CD4-positive, alpha-beta T cell treated with Interleukin-4 for 4 hours (primary cell): ENCODE results near the gene PHF5A.
"Not testable (repeated sequence)": the region's sequence is repeated elsewhere in the genome, so short reads cannot be mapped to it uniquely, and the experiment has no call there.

Experiments used
- DNase-seq: peaks from one replicate; pipeline ENCODE4 v3.0.0-alpha.2; 2020

PHF5A gene

DNA sequence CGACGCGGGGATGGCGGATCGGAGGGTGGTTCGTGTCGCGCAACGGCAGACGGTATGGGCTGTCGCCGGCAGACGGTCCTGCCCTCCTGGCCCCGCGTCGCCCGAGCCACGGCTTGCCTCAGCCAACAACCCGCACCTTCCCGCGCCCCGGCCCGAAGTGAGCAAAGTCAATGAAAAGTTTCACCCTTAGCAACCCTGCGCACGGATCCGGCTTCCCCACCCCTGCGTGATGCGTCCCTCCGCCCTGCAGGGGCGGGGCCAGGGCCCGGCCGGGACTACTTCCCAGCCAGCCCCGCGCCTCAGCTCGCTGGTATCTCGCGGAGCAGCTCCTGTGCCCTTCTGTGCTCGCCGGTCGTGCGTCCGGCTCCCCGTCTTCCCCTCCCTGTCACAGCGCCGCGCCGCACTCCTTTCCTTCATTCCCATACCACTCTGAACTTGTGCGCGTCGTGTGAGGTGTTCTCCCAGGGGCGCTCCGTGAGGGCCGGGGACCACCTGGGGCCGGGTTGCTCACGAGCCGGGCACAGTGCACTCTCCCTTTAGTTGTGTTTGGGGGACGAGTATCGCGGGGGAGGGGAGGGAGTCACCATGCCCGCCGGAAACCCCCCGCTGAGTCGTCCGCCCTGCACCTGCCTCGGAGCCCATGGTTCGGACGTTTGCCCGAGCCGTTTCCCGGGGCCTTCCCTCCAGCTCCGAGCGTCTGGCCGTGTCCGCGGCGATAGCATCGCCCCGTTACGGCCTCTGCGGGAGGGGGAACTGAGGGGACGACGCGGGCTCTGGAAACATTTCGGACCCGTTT is 21.7 kb downstream of the PHF5A start, which contains the start of gene TOB2:
Gene TOB2, minus strand, starts transcription at position 163 of the 796 bp plus-strand sequence. CDS start 9,456 bp downstream, outside the sequence.
- DNase-seq: peak; percentile 95

DNA sequence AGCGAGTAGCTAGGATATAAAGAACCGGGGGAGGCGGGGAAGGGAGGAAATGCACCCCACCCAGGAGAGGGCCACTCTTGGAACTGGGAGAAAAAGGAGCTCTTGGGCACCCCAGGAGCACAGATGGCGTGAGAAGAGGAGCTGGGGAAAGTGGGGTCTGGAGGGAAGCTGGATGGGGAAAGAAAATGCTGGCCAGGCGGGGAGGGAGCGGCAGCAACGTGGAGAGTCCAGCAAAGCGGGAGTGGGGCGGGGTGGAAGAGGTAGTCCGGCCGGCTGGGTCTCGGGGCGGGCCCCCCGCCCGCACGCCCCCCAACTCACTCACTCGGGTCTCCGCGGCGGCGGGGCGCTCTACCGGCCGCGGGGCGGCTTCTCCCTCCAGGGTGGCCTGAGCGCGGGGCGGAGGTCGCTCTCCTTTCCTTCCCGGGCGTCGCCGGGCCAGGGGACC is 22.4 kb downstream of the PHF5A start:
- DNase-seq: no peak

DNA sequence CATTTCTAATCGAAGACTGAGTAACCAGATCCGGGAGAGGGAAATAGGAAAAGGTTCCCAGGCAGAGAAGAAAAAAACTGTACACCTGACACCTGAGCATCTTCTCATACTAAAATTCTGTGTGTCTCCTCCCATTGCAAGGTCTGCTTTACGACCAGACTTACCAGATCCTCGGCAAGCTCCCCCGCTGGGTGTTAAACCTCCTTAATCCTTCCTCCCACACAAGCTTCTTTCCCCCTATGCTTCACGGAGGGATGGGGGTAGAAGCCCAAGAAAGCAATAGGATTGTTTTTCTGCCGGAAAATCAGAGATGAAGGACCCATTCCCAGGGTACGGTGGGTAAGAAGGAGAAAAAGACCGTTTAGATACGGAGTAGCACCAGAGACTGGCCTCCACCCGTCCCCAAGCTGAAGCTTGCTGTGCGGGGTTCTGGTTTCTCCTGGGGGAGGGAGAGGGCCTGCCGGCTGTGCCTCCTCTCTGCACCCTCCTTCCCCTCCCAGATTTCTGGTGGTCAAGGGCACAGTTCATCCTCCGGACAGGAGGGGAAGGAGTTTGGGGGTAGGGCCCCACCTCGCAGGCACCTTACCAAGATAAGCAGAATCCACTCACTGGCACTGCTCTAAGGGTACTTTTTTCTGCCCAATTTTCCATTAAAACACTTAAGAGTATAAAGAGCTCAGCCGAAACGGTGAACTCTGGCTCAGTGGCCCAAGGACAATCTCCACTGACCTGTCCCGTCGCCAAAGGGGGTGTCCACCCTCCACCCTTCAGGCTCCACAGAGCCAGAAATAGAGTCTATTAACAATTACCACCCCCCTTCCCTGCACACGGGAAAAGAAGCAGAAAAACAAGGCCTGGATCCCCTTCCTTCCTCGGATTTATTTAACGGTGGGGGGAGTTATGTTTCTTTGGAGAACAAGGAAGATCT is 23.1 kb downstream of the PHF5A start:
- peak; percentile 16 for DNase-seq

DNA sequence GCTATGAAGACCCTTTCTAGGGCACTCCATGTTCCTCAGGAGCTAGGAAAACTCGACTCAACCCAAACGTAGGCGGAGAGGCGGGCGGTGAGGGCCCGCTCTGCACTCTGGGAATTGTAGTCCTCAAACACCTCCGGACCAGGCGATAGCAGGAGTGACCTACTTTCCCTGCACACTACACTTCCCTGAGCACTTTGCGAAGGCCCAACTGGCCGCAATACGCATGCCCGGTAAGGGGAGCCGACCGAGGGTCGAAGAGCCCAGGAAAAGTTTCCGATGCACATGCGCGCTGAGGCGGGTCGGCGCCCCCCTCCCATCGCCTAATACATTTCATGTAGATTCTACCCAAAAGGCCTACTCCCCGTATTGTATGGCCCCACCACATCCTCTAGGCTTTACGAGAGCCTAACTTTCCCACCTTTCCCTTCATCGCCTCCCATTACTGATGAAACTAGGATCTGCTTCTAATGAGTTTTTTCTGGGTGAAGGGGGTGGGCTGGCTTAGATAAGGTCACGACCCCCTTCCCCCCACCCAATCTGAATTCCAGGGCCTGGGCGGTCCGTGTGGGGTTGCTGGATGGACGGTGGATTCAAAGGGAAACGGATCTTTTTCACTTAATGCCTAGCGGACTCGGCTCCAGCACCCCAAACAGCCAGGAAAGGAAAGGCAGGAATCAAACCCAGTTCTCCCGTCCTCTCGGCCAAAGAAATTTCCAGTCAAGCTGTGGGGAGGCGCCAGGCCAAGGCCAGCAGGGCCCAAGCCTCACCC is 23.9 kb downstream of the PHF5A start:
- peak; percentile 91 for DNase-seq

DNA sequence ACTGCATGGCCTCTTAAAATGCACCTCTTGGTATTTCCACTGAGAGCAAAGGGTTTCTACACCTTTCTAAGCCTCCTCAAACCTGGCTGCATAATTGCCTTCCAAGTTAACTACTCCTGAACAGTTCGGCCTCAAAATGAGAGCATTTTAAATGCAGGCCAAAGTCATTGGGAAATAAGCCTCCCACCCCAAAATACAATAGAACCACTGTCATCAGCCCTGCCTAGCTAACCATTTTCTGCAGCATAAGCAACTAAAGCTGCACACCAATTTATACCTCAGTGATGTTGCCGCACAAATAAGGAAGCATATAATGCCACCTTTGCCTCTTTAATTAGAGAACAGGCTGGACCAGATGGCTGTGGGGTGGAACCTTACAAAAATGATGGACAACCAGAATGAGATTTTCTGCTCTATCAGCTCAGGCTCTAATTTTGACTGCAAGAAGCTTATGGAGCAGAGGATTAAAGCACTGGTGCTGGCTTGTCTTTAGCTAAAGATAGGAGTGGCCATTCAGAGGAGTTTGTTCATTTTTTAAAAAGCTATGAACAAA is 26.2 kb downstream of the PHF5A start:
- DNase-seq: no peak

DNA sequence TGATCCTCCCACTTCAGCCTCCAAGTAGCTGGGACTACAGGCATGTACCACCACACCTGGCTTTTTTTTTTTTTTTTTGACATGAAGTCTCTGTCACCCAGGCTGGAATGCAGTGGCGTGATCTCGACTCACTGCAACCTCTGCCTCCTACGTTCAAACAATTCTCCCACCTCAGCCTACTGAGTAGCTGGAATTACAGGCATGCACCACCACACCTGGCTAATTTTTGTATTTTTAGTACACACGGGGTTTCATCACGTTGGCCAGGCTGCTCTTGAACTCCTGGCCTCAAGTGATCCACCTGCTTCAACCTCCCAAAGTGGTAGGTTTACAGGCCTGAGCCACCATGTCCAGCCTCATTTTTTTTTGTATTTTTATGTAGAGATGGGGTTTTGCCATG is 28.0 kb downstream of the PHF5A start:
- not testable (repeated sequence) for DNase-seq

DNA sequence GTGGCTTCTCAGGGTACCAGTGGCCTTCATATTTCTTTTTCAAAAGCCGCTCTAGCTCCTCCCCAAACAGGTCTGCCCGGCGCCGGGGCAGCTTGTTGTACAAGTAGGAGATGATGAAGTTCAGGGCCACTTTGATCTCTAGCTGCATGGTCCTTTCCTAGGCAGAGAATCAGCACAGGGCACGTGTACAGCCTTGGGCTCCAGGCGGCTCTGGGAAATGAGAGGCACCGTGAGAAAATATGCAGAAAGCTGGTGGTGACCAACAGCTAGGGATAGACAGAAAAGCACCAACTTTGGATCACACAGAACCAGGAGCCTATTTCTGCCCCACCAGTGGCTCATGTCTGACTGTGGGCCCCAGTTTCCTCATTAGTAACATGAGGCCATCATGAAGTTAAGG is 31.3 kb downstream of the PHF5A start:
- no peak for DNase-seq

DNA sequence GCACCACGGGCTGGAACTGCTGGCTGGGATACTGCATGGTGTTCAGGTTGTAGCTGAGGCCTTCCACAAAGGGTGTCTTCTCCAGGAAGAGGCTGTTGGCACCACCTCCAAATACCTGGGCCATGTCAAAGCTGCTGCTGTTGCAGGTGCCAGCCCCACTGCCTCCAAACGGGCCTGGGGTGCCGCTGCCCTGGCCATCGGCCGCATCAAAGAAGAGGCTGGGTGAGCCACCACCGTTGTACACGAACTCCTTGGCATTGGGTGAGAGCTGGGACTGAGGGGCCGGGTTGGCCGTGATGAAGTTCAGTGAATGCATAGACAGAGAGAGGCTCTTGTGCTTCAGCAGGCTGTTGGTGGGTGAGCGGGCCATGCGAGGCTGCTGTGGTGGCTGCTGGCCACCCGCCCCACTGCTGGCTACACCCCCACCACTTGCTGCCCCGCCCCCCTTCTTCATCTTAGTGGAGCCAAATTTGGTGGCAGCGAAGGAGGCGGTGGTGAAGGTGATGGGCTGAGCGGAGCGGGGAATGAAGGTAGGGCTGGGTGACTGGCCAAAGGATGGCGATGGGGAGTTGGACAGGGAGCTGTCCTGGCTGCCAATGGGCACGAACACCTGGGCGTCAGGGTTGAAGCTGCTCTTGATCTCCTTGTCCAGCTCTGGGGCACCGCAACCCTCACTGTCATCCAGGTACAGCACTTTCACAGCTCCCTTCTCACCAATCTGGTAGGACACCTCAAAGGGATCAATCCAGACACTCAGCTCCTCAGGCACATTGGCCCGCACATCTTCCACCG is 32.0 kb downstream of the PHF5A start:
- no peak for DNase-seq

DNA sequence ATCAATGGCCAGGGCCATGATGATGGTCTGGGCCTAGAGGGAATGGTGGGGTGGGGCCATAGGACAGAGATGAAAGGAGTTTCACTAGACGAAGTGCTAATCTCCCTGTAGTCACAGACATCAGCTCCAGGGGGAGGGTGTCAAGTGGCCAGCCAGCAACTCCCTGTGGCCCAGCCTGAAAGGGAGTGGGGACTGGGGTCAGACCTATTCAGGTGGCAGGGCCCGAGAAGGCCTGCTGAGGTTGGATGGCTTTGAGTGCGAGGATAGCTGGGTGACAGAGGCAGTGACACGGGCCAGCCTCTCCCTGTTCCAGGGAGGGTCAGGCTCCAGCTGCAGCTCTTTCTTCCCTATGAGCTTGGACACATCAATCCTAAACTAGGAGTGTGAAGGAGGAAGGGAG is 32.9 kb downstream of the PHF5A start:
- DNase-seq: no peak

DNA sequence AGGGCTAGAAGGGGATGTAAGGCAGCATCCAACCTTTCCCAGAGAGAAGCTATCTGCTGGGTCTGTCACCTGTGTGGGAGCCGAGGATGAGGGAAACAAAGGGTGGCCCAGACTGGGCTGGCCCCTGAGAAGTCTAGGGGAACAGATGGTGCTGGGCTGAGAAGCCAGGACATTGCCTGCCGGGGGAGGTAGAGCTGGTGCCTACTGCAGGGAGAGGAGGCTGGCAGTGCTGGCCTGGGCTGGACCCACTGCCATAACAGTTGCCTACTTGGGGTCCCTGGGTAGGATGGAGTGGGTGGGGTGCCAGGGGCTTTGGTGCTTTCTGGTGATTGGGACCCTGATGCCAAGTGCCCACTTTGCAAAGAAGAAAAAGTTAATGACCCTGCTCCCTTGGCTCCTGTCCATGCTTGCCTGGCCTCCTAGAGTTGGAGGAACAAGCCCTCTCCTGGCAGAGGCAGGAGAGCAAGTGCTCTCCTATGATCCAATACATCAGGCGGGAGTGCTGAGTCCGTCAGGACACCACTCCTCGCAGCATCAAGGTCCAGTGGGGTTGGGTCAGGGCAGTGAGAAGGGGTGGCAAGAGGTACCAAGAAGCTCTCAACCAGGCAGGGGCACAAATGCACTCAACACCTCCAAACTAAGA is 34.0 kb downstream of the PHF5A start:
- DNase-seq: not testable (repeated sequence)

DNA sequence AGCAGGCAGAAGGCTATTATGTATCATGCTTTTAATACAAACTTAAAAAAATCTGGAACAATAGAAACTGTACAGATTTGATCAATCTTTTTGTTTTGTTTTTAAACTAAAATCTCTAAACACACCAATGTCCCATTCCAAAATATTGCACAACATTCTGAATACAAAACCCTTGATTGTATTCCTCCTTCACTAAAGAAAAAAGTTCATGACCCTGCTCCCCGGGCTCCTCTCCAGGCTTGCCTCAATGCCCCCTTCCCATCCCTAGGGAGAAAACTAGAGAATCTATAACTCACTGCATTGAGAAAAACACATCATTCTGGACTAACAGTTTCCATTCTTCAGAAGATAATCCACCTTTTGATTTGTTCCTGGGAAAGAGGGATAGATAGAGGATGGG is 35.0 kb downstream of the PHF5A start:
- DNase-seq: not testable (repeated sequence)

DNA sequence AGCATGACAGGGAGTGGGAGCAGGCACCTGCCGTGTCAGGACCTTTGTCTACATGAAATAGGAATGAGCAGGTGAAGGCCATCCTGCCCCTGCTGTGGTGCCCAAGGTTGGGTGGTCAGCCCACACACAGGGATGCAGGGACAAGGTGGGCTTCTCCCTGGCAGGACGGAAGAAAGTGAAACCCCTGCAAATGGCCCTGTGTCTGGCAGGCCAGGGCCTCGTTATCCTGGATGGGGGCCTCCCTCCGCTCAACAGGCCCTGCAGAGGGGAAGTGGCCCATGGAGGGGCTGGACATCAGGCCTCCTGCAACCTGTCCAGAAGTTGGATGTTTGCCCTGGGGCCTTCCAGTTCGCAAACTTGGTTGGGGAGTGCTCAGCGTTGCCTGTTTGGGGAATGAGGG is 36.8 kb downstream of the PHF5A start:
- DNase-seq: no peak

DNA sequence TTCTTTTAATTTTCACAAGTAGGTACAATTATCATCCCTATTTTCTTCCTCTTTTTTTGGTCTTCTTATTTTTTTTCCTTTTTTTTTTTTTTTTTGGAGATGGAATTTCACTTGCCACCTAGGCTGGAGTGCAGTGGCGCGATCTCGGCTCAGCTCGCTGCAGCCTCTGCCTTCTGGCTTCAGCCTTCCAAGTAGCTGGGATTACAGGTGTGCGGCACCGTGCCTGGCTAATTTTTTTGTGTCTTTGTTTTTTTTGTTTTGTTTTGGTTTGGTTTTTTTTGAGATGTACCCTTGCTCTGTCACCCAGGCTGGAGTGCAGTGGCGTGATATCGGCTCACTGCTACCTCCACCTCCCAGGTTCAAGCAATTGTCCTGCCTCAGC is 38.5 kb downstream of the PHF5A start:
- no peak for DNase-seq

DNA sequence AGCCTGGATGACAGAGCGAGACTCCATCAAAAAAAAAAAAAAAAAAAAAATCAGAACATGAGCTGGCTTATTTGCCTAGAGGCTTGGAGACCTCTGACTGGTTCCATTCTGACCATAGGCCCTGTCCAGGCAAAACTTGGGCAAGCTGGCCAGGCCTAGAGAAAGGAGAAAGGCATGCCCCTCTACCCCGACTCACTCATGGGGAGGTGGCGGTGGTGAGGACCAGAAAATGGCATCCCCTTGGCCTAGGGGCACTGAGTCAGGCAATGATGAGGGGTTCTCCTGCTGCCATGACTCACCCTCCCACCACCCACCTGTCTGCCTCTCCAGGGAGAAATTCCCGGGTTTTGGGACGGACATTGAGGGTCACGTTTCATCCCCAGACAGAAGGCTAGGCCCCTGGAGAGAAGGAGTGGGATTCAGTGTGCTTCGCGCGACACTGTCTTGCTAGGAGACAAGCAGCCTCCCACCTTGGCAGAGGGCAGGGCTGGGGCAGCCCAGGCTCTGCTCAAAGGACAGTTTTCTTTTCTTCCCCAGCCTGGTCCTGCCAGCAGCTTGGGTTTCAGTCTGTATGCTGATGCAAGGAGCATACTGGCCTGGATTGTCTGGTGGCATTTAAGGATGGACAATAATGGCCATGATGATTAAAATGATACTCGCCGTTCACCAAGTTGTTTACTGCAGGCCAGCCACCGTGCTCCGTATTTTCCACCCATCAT is 39.1 kb downstream of the PHF5A start:
- DNase-seq: no peak

DNA sequence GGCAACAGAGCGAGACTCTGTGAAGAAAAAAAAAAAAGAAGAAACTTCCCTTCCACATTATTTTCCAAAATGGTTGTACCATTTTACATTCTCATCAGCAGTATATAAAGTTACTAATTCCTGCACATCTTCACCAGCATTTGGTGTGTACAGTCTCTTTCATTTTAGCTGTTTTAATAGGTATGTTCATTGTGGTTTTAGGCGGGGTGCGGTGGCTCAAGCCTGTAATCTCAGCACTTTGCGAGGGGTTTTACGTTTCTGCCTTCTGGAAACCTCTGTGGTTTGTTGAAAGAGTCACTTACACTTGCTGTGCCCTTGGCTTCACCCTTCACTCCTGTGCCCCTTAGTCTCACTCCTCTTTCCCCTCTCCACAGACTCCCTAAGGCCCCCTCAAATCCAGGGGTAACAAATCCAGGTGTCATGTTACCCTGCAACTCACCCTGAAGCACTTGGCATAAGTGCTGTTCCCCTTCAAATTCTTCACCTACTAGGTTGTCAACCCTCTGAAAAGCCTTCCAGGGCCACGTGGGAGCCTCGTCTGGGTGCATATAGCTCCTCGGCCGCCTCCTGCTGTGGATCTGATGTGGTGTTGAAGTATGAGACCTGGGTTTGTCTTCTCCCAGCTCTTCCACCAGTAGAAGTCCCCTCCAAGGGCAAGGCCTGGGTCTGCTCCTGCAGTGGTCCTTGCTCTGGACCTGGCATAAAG is 42.7 kb downstream of the PHF5A start:
- DNase-seq: peak; percentile 61

DNA sequence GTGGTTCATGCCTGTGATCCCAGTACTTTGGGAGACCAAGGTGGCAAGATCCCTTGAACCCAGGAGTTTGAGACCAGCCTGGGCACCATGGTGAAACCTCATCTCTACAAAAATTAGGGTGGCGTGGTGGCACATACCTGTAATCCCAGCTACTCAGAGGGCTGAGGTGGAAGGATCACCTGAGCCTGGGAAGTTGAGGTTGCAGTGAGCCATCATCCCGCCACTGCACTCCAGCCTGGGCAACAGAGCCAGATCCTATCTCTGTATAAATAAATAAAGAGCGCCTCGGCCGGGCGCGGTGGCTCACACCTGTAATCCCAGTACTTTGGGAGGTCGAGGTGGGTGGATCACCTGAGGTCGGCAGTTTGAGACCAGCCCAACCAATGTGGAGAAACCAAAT is 49.8 kb downstream of the PHF5A start:
- DNase-seq: no peak

DNA sequence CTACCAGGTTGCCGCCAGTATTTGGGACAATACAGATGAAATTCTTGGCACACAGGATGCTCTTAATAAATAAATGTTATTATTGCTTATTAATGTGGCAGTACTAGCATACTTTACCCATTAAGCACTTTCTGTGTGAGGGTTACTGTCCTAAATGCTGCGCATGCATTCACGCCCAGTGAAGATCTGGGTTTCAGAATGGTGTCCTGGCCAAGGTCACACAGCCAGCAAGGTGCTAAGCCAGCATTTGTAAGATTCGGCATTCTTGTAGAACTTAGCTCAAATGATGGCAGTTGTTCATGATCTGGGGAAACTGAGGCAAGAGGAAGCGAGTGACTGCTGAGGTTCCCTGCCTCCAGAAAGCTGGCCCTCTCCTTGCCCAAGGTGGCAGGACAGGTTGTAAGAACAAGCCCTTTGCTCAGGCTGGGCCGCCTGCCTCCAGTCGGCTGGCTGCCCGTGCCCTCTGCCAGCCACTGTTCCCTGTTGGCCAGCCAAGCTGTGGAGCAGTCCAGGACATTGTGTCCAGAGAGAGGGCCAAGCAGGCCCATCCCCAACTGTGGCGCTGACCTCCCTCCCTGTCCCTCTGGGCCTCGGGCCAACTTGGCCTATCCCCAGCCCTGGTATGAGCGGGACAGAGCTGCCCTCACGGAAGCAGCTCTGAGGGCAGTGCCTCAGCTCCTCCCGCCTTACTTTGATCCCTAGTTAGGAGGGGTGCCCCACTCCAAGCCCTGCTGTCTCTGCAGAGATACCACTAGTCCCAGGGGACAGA is 50.7 kb downstream of the PHF5A start:
- DNase-seq: no peak

DNA sequence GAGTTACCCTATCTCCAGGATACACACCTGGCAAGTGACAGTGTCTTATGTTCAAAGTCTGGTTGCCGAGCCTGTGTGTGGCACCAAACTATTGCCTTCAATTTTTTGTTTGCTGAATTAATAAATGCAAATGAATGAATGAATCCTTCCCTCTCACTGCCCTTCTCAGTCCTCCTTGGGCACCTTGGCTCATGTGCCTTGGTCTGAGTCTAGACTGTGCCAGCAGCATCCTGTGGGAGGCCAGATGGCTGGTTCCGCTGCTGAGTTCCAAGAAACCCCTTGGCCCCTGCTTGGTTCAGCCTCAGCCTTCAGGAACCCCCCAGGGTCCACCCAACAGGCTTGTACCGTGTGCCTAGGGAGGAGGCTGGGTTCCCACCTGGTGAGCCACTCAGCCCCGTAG is 52.9 kb downstream of the PHF5A start:
- no peak for DNase-seq
